CD4-positive, alpha-beta T cell treated with Interleukin-1 beta for 1 hour (primary cell): Measurements from ENCODE around the gene OR5C1.
"Not testable (repeated sequence)": the region's sequence is repeated elsewhere in the genome, so short reads cannot be mapped to it uniquely, and the experiment has no call there.

Experiments
- DNase-seq, 2 donors: peaks; one replicate each; pipeline ENCODE4 v3.0.0-alpha.2; 2020 to 2022

Gene OR5C1

DNA sequence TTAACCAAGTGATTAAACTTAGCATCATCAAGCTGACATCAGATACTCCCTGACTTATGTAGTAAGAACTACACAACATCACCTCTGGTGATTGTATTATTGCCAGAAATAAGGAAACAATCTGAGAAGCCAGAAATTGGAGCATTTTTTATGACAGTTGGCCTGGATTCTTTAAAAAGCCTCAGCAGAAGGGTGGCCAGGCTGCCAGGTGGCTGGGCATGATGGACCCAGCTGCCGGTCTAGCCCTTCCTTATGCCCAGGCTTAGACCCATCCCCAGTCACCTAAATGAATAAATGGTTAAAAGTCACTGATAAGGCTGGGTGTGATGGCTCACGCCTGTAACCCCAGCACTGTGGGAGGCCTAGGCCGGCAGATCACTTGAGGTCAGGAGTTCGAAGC, 24.0 kb downstream of the OR5C1 start:
- DNase-seq, result no peak

- DNase-seq, result no peak
These were observed 25.8 kb downstream of the OR5C1 start for GRCh38 chr9:122814545-122814944.

DNA sequence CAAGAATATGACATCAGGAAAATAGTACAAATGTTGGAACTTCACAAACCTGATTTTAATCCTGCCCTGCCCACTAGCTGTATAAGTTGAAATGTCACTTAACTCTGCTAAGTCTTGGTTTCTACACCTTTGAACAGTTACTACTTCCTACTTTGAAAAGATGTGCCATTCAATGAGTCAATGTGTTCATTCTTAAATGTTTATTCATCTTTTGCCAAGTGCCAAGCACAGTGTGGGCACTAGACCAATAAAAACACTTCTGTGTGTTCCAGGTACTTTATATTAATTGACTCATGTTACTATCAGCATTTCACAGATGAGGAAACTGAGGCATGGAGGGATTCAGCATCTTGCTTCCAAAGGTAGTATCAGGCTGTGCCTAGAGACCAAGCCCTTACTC, 26.8 kb downstream of the OR5C1 start:
- DNase-seq, result no peak

DNA sequence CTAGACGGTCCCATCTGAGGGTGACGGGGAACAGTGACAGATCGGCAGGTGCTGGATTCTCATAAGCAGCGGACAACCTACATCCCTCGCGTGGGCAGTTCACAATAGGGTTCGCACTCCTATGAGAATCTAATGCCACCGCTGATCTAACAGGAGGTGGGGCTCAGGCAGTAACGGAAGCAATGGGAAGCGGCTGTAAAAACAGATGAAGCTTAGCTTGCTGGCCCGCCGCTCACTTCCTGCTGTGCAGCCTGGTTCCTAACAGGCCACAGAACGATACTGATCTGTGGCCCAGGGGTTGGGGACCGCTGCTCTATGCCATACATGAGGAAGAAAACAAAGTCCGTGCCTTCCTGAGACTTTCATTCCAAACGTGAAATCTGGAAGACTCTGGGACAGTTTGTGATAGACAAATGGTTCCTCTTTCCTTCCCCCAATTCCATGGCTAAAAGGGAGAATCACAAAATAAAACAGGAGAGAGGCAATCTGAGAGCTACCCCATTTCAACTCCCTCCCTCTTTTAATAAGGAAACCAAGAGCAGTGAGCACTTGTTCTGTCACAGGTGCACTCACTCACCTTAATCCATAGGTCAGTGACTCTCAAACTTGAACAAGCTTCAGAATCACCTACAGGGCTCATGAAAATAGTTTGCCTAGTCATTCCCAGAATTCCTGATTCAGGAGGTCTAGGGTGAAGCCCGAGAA, 27.6 kb downstream of the OR5C1 start:
- peak; percentile 36 to 49 for DNase-seq

DNA sequence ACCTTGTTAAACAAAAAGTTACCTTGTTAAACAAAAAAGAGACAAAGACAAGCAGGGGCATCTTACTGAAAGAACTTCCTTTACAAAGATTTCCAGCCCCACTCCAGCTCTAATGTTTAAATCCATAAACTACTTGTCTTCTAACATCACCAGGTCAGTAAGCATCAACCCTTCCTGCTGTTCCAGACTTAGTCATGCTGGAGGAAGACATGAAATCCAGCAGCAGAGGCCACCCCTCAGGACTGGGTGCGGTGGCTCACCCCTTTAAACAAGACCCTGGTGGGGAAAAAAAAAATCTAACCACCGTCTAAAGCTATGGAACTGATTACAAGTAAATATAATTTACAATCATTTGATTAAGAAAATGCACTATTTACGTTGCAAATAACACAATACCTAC, 30.6 kb downstream of the OR5C1 start:
- DNase-seq, result no peak

GRCh38 chr9:122819791-122820489, 31.2 kb downstream of the OR5C1 start:
- DNase-seq, result no peak

GRCh38 chr9:122820490-122820845, 31.7 kb downstream of the OR5C1 start:
- DNase-seq, result no peak

DNA sequence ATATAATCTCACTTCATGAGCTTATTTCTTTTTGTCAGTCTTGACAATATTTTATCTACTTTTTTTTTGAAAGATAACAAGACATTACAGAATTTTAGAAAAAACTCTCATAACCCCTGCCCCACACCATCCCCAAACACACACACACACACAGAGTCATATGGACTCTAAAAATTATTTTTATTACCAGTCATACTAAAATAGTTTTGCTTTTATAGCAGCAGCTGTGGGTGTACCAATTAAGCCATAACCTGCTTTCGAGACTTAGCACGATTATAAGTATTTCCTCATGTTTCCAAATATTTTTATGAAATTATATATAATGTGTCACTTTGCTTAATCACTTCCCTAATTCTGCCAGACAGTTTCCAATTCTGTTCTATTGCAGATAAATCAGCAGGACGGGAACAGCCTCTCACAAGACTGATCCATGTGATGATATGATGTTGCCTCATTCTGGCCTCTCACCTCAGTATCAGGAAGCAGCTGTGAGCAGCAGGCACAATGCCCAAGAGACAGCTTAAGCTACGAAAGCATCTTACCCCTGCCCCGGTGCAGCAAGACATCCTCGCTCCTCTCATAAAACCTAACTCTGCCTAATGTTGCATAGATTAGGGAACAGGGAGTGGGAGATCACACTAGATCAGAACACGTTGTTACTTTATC, 32.7 kb downstream of the OR5C1 start:
- DNase-seq, result peak in 1 of 2 donors; percentile 19

- no peak for DNase-seq
These were observed 33.3 kb downstream of the OR5C1 start for GRCh38 chr9:122822056-122822455.

- DNase-seq, result no peak
These were observed 34.2 kb downstream of the OR5C1 start for GRCh38 chr9:122822938-122823337.

GRCh38 chr9:122827761-122828093, 39.0 kb downstream of the OR5C1 start:
- no peak for DNase-seq

DNA sequence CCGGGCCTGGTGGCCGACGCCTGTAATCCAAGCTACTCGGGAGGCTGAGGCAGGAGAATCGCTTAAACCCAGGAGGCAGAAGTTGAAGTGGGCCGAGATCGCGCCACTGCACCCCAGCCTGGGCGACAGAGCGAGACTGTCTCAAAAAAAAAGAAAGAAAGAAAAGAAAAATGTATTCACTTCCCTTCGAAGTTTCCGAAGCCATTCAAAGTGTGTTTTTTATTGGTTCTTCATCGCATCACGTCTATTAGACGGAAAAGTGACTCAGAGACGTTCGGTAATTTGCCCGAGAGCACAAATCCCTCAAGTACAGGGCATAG, 40.2 kb downstream of the OR5C1 start:
- not testable (repeated sequence) for DNase-seq

DNA sequence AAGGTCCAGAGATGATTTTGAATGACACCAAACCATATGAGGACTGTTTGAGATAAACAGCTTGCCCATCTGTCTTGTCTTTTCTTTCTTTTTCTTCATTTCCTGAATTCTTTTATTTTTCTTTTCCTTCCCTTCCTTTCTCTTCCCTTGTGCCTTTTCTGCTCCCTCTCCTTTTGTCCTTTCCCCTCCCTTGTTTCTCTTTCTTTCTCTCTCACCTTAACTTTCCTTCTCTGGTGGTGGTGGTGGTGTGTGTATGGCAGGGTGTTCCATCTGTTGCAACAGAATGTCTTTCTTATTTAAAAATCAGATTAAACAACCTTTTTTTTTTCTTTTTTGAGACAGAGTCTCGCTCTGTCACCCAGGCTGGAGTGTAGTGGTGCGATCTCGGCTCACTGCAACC, 43.5 kb downstream of the OR5C1 start:
- no peak for DNase-seq

DNA sequence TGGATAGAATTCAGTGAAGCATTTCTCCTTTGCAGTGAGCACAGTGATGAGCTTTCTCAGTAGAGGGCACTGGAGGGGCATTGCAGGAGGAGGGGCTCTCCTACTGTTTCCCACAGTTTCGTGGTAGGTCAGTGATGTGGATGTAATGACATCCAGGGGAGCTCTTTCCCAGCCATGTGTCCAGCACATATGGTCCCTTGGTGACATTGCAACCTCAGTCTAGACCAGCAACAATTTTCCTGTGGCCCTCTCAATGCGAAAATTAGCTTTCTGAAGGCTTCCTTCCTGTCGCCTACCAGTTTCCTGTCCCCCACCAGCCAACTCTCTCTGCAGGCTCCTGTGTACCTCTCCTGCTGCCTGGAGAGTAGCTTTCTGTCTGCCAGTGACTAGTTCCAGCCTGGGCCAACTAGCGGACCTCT, 46.6 kb downstream of the OR5C1 start:
- no peak for DNase-seq

GRCh38 chr9:122837266-122837850, 48.6 kb downstream of the OR5C1 start:
- no peak for DNase-seq

GRCh38 chr9:122838441-122838840, 49.7 kb downstream of the OR5C1 start:
- not testable (repeated sequence) for DNase-seq
